Measurements from ENCODE around the gene KCNQ2. TPM values are rescaled to one million over a fixed set of nuclear protein-coding genes. Genes with fewer than 3 reads are reported as not detected.

KCNQ2 gene
- total RNA-seq, 1 donor from 2014 or later: not detected

- no peak for DNase-seq
Observed at GRCh38 chr20:63401384-63402110, 70.9 kb downstream of the KCNQ2 start.

GRCh38 chr20:63400486-63401210, 71.8 kb downstream of the KCNQ2 start:
- DNase-seq: no peak

DNA sequence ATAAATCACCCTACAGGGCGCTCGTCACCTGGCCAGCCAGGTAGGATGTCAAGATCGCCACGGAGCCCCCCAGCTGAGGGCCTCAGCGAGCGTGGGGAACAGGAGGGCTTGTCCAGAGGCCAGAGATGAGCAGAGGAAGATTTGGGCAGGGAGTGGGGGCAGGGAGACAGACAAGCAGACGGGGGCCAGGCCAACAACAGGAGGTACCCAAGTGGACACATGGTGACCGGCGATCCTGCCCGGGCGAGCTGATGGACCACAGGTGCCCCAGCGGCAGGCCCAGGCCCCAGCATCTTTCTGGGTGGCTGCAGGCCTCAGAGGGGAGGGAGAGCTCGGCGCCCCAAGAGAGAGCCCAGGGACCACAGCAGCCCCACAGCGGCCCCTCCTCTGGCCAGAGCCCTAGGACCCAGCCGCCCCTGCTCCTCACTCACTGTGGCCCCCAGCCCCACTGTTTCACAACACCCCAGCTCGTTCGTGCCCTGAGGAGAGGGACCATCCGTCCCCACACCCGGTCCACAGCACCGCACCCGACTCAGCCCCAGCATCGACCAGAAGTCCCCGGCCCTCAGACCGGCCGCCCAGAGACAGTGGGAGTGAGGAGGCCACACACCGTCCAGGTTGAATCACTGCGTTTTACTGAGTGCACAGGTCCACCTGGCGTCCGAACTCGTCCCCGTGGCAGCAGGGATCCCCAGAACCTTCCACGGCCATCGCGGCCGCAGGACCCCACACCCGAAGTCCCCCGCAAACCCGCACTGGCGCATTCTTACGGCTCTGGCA, 72.7 kb downstream of the KCNQ2 start:
- DNase-seq: no peak

DNA sequence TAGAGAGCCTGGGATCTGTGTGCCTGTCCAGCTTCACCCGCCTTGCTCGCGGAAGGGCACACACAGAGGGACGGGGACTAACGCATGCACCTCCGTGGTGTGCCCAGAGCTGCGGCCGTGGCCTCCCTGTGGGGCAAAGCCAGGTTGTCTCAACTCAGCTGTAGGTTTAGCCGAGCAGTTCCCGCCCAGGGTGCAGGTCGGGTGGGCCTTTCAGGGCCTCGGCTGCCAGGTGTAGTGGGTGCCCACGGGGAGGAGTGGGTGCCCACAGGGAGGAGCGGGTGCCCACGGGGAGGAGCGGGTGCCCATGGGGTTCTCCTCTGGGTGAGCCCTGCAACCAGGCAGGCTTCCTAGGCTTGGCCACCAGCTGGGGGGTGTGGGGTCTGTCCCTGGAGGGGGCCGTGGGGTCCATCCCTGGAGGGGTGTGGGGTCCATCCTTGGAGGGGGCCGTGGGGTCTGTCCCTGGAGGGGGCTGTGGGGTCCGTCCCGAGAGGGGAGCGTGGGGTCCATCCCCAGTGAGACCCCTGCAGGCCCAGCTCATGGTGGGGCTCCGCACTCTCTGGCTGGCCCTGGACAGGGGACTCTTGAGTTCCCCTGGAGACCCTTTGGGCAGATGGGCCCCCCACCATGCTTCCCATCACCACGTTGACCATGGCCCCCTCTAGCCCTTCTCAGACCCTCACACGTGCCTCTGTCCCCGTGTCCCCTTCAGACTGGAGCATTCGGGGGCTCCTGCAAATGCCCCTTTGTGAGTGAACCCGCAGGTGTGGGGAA, 73.5 kb downstream of the KCNQ2 start:
- DNase-seq: no peak

- no peak for DNase-seq
Observed at GRCh38 chr20:63397946-63398450, 74.5 kb downstream of the KCNQ2 start.

- no peak for DNase-seq
Observed at GRCh38 chr20:63397155-63397843, 75.2 kb downstream of the KCNQ2 start.

GRCh38 chr20:63396300-63396699, 76.2 kb downstream of the KCNQ2 start:
- DNase-seq: no peak

GRCh38 chr20:63395723-63396122, 76.7 kb downstream of the KCNQ2 start:
- DNase-seq: no peak

GRCh38 chr20:63394920-63395455, 77.5 kb downstream of the KCNQ2 start:
- no peak for DNase-seq

GRCh38 chr20:63394069-63394919, 78.2 kb downstream of the KCNQ2 start:
- no peak for DNase-seq

GRCh38 chr20:63393566-63393965, 78.9 kb downstream of the KCNQ2 start:
- no peak for DNase-seq

GRCh38 chr20:63392465-63393365, 79.7 kb downstream of the KCNQ2 start:
- no peak for DNase-seq

- no peak for DNase-seq
Observed at GRCh38 chr20:63387917-63388316, 84.5 kb downstream of the KCNQ2 start.

DNA sequence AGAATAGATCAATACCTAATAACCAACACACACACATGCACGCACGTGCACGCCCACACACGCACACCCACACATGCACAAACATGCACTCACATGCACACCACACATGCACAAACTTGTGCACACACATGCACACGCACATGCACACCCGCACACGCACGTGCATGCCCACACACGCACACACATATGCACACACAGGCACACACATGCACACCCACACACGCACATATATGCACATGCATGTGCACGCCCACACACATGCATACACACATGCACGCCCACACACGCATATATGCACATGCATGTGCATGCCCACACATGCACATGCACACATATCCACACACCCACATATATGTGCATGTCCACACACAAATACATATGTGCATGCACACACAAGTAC, 85.1 kb downstream of the KCNQ2 start:
- DNase-seq: no peak

GRCh38 chr20:63386491-63386890, 86.0 kb downstream of the KCNQ2 start:
- DNase-seq: no peak

DNA sequence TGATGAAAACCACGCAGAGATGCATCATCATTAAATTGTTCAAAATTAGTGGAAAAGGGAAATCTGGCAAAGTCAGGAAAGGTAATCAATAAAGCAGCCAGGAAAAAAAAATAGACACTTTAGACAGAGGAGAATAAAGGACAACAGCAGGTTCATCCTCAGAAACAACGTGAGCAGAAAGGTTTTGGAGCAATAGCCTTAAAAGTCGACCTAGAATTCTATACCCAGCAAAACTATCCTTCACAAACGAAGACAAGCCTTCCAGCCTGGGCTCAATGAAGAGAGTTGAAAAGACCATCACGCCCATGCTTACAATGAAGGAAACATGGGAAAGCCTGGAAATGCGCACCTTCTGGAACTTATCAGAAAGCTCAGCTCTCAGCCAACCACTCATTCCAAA, 86.6 kb downstream of the KCNQ2 start:
- DNase-seq: no peak

GRCh38 chr20:63384336-63384735, 88.1 kb downstream of the KCNQ2 start:
- no peak for DNase-seq

- DNase-seq: no peak
Observed at GRCh38 chr20:63383556-63383955, 88.9 kb downstream of the KCNQ2 start.

- DNase-seq: no peak
Observed at GRCh38 chr20:63382551-63383300, 89.7 kb downstream of the KCNQ2 start.
